ENCODE data around the gene POU2F2.

Gene POU2F2

GRCh38 chr19:42154471-42155323, 22.5 kb upstream of the POU2F2 start:
- DNase-seq (ENCODE audit: low read depth) = no peak

DNA sequence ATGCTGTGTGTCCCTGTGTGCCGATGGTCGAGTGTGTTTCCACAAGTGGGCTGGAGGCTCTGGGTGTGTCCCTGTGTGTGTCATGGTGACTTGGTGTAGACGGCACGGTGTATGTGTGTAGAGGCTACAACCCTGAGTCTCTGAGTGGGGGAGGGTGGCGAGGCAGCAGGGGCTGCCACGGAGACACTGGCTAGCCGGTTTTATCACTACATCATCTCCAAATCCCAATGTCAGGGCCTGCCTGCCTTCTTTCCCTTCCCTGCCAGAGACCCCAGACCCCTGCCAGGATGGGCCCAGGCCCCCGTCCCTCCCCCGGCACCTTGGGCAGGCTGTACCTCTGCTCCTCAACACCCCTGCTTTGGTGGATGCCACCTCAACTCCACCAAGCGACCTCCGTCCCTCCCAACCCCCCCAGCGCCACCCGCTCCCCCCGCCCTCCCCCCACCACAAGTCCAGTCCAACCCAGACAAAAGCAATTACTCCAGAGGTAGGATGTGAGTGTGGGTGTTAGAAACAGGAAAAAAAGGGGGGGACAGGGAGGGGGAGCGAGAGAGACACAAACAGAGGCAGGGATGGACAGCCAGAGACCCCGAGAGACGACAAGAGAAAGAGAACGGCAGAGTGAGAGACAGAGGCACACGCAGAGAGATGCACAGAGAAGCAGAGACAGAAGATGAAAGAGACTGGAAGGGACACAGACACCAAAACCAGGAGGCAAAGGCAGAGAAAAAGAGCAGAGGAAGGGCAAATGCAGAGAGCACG, 21.6 kb upstream of the POU2F2 start:
- DNase-seq (ENCODE audit: low read depth) = no peak

DNA sequence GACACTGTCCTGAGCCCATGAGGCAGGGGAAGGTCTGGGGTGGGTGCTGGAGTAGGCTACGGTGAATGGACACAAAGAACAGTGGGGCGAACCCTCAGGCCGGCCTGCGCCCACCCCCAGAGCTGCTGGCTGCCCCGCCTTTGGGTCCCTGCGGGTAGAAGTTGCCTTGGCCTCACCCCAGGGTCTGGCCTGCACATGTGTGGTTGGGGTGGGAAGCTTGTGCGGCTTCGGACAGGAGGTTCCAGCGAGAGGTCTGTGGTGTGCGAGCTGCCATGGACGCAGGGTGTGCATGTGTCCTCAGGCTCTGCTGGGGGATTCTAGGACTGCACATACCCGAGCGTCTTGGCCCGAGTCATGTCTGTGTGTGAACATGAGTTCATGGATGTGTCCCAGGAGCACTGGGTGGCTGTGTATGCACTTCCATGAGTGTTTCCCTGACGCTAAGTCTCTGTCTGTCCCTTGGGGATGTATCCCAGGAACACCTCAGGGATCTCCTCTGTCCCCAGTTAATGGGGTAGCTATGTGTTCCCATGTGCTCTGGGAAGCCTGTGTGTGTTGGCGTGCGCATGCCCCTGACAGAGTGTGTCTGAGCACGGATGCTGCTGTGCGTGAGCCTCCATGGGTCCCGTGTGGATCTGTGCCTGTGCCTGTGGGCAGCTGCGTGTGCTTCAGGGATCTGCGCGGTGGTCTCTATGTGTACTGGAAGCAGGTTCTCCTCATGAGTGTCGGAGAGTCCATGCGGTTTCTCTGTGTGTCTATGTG, 20.8 kb upstream of the POU2F2 start:
- DNase-seq (ENCODE audit: low read depth) = no peak

- DNase-seq (ENCODE audit: low read depth) = no peak
These were observed 19.8 kb upstream of the POU2F2 start for GRCh38 chr19:42151782-42152684.

GRCh38 chr19:42150911-42151361, 18.7 kb upstream of the POU2F2 start:
- DNase-seq (ENCODE audit: low read depth) = no peak

DNA sequence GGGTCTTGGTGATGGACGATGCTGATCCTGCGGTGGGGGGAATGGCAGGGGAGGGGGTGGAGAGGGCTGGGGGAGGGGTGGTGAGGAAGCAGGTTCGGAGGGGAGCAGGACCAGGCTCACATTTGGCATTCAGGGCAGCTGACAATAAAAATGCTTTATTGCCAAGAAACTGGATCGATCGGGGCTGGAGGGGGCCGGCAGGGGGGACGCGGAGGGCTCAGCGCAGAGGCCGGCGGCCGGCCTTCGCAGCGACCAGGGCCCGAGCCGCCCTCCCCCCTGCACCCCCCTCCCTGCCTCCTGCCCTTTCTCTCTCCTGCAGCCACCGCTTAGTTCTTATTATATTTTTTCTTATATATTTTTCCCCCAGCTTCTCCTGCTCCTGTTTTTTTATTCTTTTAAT, 18.1 kb upstream of the POU2F2 start:
- DNase-seq (ENCODE audit: low read depth) = no peak

DNA sequence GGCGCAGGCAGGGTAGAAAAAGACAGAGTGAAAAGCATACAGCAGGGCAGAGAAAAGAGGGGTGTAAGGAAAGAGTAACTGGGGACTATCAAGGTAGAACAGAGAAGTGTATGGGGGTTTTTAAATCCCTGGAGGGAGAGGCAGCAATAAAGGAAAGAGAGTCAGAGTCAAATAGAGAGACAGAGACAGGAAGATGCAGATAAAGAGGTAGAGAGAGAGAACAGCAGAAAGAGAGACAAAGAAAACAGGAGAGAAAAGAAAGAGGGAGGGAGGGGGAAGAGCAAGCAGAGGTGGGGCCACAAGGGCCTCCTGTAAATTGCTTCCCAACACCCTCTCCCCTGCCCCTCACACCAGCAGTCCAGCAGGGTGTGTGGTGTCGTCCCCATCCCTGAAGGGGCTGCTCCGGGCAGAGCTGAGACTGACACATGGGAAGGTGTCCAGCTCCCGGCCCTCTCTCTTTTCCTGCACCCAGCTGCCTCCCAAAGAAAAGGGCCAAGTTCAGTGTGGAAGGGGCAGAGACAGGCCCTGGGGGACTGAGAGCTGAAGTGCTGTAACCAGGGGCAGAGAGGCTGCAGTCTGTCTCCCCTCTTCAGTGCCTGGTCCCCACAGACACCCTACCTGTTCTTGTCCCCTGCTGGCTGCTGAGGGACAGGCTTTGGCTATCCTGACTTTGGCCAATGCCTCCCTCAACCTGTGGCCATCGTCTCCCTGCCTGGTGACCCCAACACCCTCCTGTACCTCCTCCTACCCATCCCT, 17.4 kb upstream of the POU2F2 start:
- no peak for DNase-seq (ENCODE audit: low read depth)

DNA sequence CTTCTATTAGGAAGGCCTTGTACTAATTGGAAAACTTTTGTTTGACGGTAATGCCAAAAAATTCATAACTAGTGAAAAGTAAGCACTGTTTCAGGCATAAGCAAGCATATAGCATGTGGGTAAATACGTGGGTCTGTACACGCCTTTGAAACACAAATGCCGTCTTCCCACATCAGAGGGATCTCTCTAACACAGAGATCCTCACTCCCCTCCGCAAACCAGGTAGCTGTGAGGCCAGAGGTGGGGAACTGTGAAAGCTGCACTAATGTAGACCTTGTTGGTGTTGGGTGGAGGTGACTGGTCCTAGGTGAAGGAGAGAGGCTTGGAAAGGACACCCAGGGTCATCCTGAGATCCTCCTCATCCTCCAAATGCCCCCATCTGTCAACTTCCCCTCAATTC, 16.0 kb upstream of the POU2F2 start:
- DNase-seq (ENCODE audit: low read depth) = no peak

- DNase-seq (ENCODE audit: low read depth) = no peak
These were observed 11.3 kb upstream of the POU2F2 start for GRCh38 chr19:42143341-42144234.

DNA sequence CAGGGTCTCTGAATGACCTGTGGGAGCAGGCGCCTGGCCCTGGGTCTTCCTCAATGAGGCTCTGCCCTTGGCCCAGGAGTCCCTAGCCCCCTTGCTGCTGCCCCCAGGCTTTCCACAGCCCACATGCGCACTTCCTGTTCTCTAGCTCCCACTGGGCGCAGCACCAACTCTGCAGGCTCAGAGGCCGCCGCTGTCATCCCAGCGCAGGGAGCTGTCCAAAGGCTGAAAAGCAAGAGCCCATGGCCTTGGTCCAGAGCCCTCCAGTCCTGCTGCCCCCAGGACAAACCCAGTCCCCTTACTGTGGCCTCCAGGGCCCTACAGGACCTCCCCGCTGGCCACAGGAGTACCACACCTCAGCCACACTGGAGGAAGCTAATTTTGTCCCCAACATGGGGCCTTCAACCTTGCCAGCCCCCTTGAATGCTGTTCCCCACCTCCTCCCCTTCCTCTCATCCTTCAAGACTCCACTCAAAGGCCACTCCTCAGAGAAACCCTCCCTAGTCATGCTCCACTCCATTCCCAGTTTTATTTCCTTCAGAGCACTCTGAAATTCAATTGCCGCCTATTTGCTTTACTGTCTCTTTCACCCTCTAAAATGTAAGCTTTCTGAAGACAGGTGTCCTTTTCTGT, 8.0 kb upstream of the POU2F2 start:
- DNase-seq (ENCODE audit: low read depth) = no peak

DNA sequence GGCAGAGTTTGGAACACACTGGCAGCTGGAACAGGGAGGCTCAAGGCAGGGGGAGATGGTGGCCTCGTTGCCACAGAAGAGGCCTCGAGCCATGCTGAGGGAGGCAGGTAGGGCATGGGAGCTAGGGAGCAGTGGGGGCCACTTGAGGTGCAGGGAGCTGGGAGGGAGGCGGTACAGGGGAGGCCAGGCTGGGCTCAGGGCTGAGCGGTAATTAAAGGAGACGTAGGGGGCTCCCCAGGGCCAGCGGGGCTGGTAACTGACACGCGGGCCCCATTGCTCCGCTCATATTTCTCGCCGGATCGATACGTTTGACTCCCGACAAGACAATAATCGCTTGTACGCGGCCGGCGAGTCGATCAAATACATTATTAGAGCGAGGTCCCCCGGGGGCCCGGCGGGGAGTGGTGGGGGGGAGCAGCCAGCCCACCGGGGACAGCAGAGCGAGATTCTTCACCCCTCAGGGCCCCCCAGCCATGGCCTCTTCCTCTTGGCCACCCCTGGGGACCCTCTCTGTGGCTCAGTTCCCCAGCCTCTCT, 2.4 kb upstream of the POU2F2 start:
- no peak for DNase-seq (ENCODE audit: low read depth)

DNA sequence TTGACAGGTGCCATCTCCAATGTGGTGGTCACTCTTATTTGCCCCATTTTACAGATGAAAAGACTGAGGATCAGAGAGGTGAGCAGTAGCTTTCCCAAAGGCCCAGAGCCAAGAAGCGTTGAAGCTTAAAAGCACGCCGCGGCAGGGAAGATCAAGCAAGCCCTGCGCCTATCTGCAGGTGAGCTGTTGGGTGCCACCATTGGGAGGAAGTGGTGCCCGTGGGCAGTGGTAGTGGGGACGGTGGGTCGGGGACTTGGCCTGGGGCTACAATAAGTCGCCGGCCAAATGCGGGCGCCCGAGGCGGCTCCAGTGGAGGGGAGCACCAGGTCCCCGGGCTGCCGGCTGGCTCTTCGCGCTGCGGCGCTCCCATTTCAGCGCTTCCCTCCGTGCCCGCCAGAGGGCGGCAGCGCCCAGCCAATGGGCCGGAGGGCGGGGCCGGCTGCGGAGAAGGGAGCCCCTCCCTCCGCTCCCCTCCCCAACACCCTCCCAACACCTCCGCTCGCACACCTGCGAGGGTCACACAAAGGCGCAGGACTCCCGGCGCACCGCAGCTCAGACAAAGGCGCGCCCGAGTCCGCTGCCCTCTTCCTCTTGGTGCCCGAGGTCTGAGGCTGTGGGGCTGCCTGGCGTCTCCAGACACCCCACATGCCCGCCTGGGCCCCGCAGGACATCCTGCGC, 744 bp upstream of the POU2F2 start:
- peak; percentile 79 for DNase-seq (ENCODE audit: low read depth)

DNA sequence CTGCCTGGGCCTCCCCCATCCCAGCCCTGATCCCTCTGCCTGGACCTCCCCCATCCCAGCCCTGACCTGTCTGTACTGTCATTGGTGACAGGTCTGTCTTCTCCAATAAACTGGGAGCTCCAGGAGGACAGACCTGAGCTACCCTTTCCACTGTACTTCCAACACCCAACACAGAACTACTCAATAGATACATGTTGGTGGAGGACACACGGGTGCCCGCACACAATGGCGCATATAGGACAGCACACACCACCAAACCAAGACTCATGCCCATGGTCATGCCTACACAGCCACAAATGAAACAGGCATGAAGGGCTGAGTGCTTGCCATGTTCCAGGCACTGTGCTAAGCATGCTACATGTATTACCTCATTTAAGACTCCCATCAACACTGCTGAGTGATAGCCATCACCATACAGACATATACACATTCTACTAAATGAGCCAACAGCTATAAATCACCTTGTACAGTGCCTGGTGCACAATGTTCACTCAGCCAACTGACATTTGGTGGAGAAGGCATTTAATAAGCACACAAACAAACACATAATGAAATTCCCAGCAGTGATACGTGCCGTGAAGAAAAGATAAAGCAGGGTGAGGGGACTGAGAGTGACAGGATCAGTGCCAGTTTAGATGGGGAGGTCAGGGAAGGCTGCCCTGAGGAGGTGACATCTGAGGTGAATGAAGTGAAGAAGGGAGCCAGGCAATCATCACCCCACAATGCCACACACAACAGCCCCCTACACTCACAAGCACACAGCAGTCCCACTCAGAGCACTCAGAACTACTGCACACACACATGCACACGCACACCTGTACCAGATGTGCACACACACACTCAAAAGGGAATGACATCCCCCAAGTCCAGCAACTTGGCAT, 857 bp downstream of the POU2F2 start:
- DNase-seq (ENCODE audit: low read depth) = no peak

DNA sequence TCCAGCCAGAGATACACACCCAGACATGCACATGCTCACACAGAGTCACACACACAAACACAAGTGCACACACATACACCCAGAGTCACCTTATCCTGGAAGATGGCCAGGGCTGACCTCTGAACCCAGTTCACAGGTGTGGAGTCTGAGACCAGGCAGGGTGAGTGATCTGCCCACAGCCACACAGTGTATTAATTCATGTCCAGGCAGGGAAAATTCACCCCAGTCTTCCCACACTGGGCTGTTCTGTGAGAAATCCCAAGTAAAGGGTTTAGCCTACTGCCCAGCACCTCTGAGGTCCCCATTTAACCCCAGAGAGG, 2.0 kb downstream of the POU2F2 start:
- DNase-seq (ENCODE audit: low read depth) = no peak

- DNase-seq (ENCODE audit: low read depth) = no peak
These were observed 2.6 kb downstream of the POU2F2 start for GRCh38 chr19:42129399-42130253.

GRCh38 chr19:42126574-42126973, 5.7 kb downstream of the POU2F2 start:
- DNase-seq (ENCODE audit: low read depth) = no peak

DNA sequence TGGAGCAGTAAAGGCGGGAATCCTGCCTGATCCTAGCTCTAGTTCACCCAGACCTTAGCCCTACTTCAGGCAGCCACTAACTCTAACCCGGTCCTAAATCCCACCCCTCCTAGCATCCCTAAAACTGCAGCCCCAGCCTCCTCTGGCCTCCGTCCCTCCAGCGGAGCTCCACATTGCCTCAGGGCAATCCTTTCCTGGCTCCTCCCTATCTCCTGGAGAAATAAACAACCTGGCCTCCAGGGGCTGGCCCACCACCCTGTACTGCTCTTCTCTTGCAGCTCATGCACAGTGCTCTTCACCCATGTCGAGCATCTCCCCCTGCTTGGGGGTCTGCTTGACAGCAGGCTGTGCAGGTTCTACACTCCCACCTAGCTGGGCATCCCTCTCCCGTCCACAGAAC, 6.7 kb downstream of the POU2F2 start:
- DNase-seq (ENCODE audit: low read depth) = no peak

Measured in activated T-helper 9 cell treated with anti-CD3 and anti-CD28 coated beads, Interleukin-2, amount 50 U/mL, for 16 hours (primary cell).